Immature natural killer cell (primary cell): ENCODE measurements around the gene TRIM28. TPM values are rescaled to one million over a fixed set of nuclear protein-coding genes. Genes with fewer than 3 reads are reported as not detected.
A peak's percentile ranks its signal among the peaks of the same experiment; 100 is the strongest.

Experiments used
- DNase-seq, 3 donors: peaks; one replicate each; pipeline ENCODE4 v3.0.0; 2022; ENCODE audit warnings: mixed read lengths in 1 of 3
- H3K27ac Mint-ChIP-seq, 6 donors: one replicate each; pipeline ENCODE4 v1.8.0; 2020; ENCODE audit warnings: mixed read lengths in 6 of 6, mild to moderate bottlenecking in 5 of 6, inconsistent platforms in 4 of 6, moderate library complexity in 3 of 6
- H3K27me3 Mint-ChIP-seq, 3 donors: one replicate each; pipeline ENCODE4 v1.8.0; 2020 to 2021; ENCODE audit warnings: low read depth in 3 of 3, mild to moderate bottlenecking in 3 of 3, mixed read lengths in 3 of 3, moderate library complexity in 3 of 3, inconsistent platforms in 1 of 3
- H3K36me3 Mint-ChIP-seq, 3 donors: one replicate each; pipeline ENCODE4 v1.8.0; 2020; ENCODE audit warnings: mixed read lengths in 3 of 3, inconsistent platforms in 2 of 3, mild to moderate bottlenecking in 2 of 3
- H3K4me1 Mint-ChIP-seq, 2 donors: one replicate each; pipeline ENCODE4 v1.8.0; 2020; ENCODE audit warnings: inconsistent platforms in 2 of 2, mild to moderate bottlenecking in 2 of 2, mixed read lengths in 2 of 2, moderate library complexity in 1 of 2
- H3K4me3 Mint-ChIP-seq, 5 donors: one replicate each; pipeline ENCODE4 v1.8.0; 2020; ENCODE audit warnings: mild to moderate bottlenecking in 5 of 5, mixed read lengths in 5 of 5, inconsistent platforms in 3 of 5, moderate library complexity in 3 of 5
- H3K9me3 Mint-ChIP-seq, 6 donors: one replicate each; pipeline ENCODE4 v1.8.0; 2020; ENCODE audit warnings: mild to moderate bottlenecking in 6 of 6, mixed read lengths in 6 of 6, inconsistent platforms in 4 of 6, moderate library complexity in 3 of 6
- polyA plus RNA-seq, 3 donors: library from polyadenylated mRNA; unstranded; fragments of 300-500 nt; fragmentation: Illumina TruSeq; gene quantifications; one replicate each; pipeline ENCODE4 v1.2.3, GENCODE V29; 2021

Gene TRIM28
- polyA plus RNA-seq, 3 donors from 2014 or later = 34.3 to 36.3 (median 35.7) TPM

- DNase-seq = peak in 2 of 3 donors; percentile 54 to 61
Measured at GRCh38 chr19:58563034-58563573, 19.2 kb downstream of the TRIM28 start.

GRCh38 chr19:58563823-58564222, 20.0 kb downstream of the TRIM28 start:
- peak overlapping the region in 5 of 6 donors; percentile 35 to 88 (median 65) for H3K27ac Mint-ChIP-seq
- H3K27me3 Mint-ChIP-seq = peaks cover 9 to 17% (median 17%) of the 10 kb centered on the region in 3 donors
- H3K36me3 Mint-ChIP-seq = no peaks in the 10 kb centered on the region
- peaks cover 0 to 2% (median 0%) of the 10 kb centered on the region in 6 donors for H3K9me3 Mint-ChIP-seq
- peaks cover 48 to 56% of the 10 kb centered on the region in 2 donors for H3K4me1 Mint-ChIP-seq
- H3K4me3 Mint-ChIP-seq = peak overlapping the region; percentile 60 to 97 (median 79)
- DNase-seq = no peak

More at GRCh38 chr19:58563034-58563573, 19.2 kb downstream of the TRIM28 start:
- Mint-ChIP-seq H3K4me1 (peaks cover 48 to 59% of the 10 kb centered on the region in 2 donors), H3K27ac (peak overlapping the region; percentile 42 to 99 (median 82)), H3K36me3 (no peaks in the 10 kb centered on the region), H3K4me3 (peak overlapping the region; percentile 79 to 97 (median 88)), H3K9me3 (peaks cover 0 to 2% (median 0%) of the 10 kb centered on the region in 6 donors), H3K27me3 (peaks cover 13 to 23% (median 19%) of the 10 kb centered on the region in 3 donors)

- H3K4me1 Mint-ChIP-seq = peaks cover 20 to 29% of the 10 kb centered on the region in 2 donors
- peaks cover 0 to 2% (median 0%) of the 10 kb centered on the region in 3 donors for H3K36me3 Mint-ChIP-seq
- no peak for DNase-seq
- no peak overlapping the region for H3K4me3 Mint-ChIP-seq
- peaks cover 0 to 2% (median 0%) of the 10 kb centered on the region in 6 donors for H3K9me3 Mint-ChIP-seq
- no peak overlapping the region for H3K27ac Mint-ChIP-seq
- H3K27me3 Mint-ChIP-seq = peaks cover 6 to 11% (median 6%) of the 10 kb centered on the region in 3 donors
Measured at GRCh38 chr19:58566989-58567388, 23.1 kb downstream of the TRIM28 start.

GRCh38 chr19:58568453-58569130, 24.7 kb downstream of the TRIM28 start:
- Mint-ChIP-seq H3K4me3 (no peak overlapping the region), H3K27me3 (peaks cover 12 to 14% (median 12%) of the 10 kb centered on the region in 3 donors), H3K27ac (peak overlapping the region in 2 of 6 donors; percentile 12 to 45), H3K36me3 (peaks cover 0 to 3% (median 0%) of the 10 kb centered on the region in 3 donors), H3K4me1 (peaks cover 20 to 29% of the 10 kb centered on the region in 2 donors), H3K9me3 (no peaks in the 10 kb centered on the region)
- no peak for DNase-seq

GRCh38 chr19:58569191-58569942, 25.5 kb downstream of the TRIM28 start:
- Mint-ChIP-seq H3K27ac (peak overlapping the region in 1 of 6 donors; percentile 45), H3K27me3 (peaks cover 15 to 17% (median 16%) of the 10 kb centered on the region in 3 donors), H3K36me3 (peaks cover 0 to 3% (median 0%) of the 10 kb centered on the region in 3 donors), H3K9me3 (no peaks in the 10 kb centered on the region), H3K4me3 (no peak overlapping the region), H3K4me1 (peaks cover 23 to 29% of the 10 kb centered on the region in 2 donors)
- no peak for DNase-seq

GRCh38 chr19:58569943-58570670, 26.2 kb downstream of the TRIM28 start:
- no peaks in the 10 kb centered on the region for H3K9me3 Mint-ChIP-seq
- DNase-seq = no peak

GRCh38 chr19:58570770-58571574, 27.1 kb downstream of the TRIM28 start:
- Mint-ChIP-seq H3K36me3 (peaks cover 0 to 3% (median 0%) of the 10 kb centered on the region in 3 donors), H3K9me3 (no peaks in the 10 kb centered on the region), H3K27me3 (peaks cover 19 to 20% (median 19%) of the 10 kb centered on the region in 3 donors), H3K27ac (peak overlapping the region in 1 of 6 donors; percentile 98), H3K4me3 (peak overlapping the region in 1 of 5 donors; percentile 96), H3K4me1 (peaks cover 30 to 34% of the 10 kb centered on the region in 2 donors)
- DNase-seq = no peak

More at GRCh38 chr19:58569943-58570670, 26.2 kb downstream of the TRIM28 start:
- Mint-ChIP-seq H3K27me3 (peaks cover 16 to 17% (median 17%) of the 10 kb centered on the region in 3 donors), H3K27ac (no peak overlapping the region), H3K4me1 (peaks cover 25 to 29% of the 10 kb centered on the region in 2 donors), H3K4me3 (no peak overlapping the region), H3K36me3 (peaks cover 0 to 3% (median 0%) of the 10 kb centered on the region in 3 donors)

GRCh38 chr19:58571575-58571947, 27.7 kb downstream of the TRIM28 start:
- DNase-seq = no peak
- Mint-ChIP-seq H3K4me3 (peak overlapping the region in 2 of 5 donors; percentile 95 to 96), H3K27me3 (peaks cover 19 to 20% (median 19%) of the 10 kb centered on the region in 3 donors), H3K4me1 (peaks cover 32 to 36% of the 10 kb centered on the region in 2 donors), H3K36me3 (peaks cover 0 to 3% (median 0%) of the 10 kb centered on the region in 3 donors), H3K9me3 (no peaks in the 10 kb centered on the region), H3K27ac (peak overlapping the region; percentile 98 to 100 (median 100))

- peaks cover 19 to 20% (median 19%) of the 10 kb centered on the region in 3 donors for H3K27me3 Mint-ChIP-seq
Measured at GRCh38 chr19:58572026-58572817, 28.4 kb downstream of the TRIM28 start.

GRCh38 chr19:58572818-58573657, 29.2 kb downstream of the TRIM28 start, which contains the start of gene MZF1:
TSS of gene MZF1 (minus strand) at chr19:58573335. CDS start at chr19:58571389, 1,946 bp downstream.
- peaks cover 0 to 3% (median 0%) of the 10 kb centered on the region in 3 donors for H3K36me3 Mint-ChIP-seq
- DNase-seq = peak; percentile 100
- H3K4me1 Mint-ChIP-seq = peaks cover 31 to 36% of the 10 kb centered on the region in 2 donors
- H3K9me3 Mint-ChIP-seq = no peaks in the 10 kb centered on the region
- peak within 1 kb of the TSS; percentile 98 to 100 (median 100) for H3K27ac Mint-ChIP-seq
- H3K4me3 Mint-ChIP-seq = peak within 1 kb of the TSS; percentile 95 to 99 (median 97)
- peaks cover 19 to 20% (median 19%) of the 10 kb centered on the region in 3 donors for H3K27me3 Mint-ChIP-seq

More at GRCh38 chr19:58572026-58572817, 28.4 kb downstream of the TRIM28 start:
- peaks cover 32 to 36% of the 10 kb centered on the region in 2 donors for H3K4me1 Mint-ChIP-seq
- peak overlapping the region; percentile 98 to 100 (median 100) for H3K27ac Mint-ChIP-seq
- no peaks in the 10 kb centered on the region for H3K9me3 Mint-ChIP-seq
- peaks cover 0 to 3% (median 0%) of the 10 kb centered on the region in 3 donors for H3K36me3 Mint-ChIP-seq
- peak overlapping the region; percentile 95 to 99 (median 97) for H3K4me3 Mint-ChIP-seq
- DNase-seq = no peak

GRCh38 chr19:58573658-58574164, 29.8 kb downstream of the TRIM28 start:
- Mint-ChIP-seq H3K9me3 (no peaks in the 10 kb centered on the region), H3K4me1 (peaks cover 29 to 36% of the 10 kb centered on the region in 2 donors), H3K36me3 (peaks cover 0 to 3% (median 0%) of the 10 kb centered on the region in 3 donors), H3K4me3 (peak overlapping the region; percentile 95 to 99 (median 97)), H3K27ac (peak overlapping the region; percentile 98 to 100 (median 100)), H3K27me3 (peaks cover 19 to 20% (median 19%) of the 10 kb centered on the region in 3 donors)
- no peak for DNase-seq
